ENCODE results near the gene LAMA2. TPM values are rescaled to one million over a fixed set of nuclear protein-coding genes. Genes with fewer than 3 reads are reported as not detected.

Gene LAMA2
- total and polyA plus RNA-seq, 2 of the 8 experiments (the other 6 are each of a cell fraction or from before 2014, with no cell fraction given), result 1.3 to 3.8 TPM

DNA sequence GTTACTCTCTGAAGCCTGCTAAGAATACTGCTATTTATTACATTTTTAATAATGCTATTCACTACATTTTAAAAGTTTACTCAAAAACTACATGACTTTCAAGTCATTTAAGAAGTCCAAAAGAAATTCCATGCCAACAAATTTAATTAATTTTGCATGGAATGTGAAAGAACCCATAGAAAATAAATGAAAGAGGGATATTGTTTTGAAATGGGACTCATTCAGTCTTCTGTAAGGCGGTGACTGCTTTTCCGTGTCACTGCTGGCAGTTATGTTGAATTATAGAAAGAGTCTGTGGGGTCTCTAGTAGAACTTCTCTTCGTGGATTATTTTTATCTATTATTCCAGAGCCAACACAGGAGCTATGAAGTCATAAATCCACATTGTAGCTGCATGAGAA is 211.2 kb downstream of the LAMA2 start:
- Histone ChIP-seq H3K18ac (ENCODE audit: extremely low read depth, low read length) (no peak overlapping the region), H3K27me3 (replicated peaks in 1 of 4; ENCODE audit: control insufficient read depth in 3 of 4, extremely low read depth in 1 of 4, insufficient read depth in 3 of 4, low read length in 3 of 4) (no peaks in the 10 kb centered on the region), H3K9ac (replicated peaks in 1 of 4; ENCODE audit: extremely low read depth in 1 of 4, low read depth in 3 of 4, low read length in 3 of 4) (no peak overlapping the region), H3K4me1 (replicated peaks in 1 of 4; ENCODE audit: control insufficient read depth in 3 of 4, insufficient read depth in 4 of 4, low read length in 3 of 4) (no peaks in the 10 kb centered on the region; a peak in 1 of 7 replicates), H3K14ac (ENCODE audit: insufficient read length) (no peak overlapping the region), H2AK5ac (ENCODE audit: low read depth, low read length) (no peak overlapping the region), H2BK120ac (replicated peaks; ENCODE audit: low read depth, low read length) (no peak overlapping the region), H3K27ac (ENCODE audit: low read depth, low read length) (no peak overlapping the region), H3K23ac (ENCODE audit: insufficient read length) (no peak overlapping the region), H2BK15ac (ENCODE audit: low read length) (no peak overlapping the region), H4K8ac (ENCODE audit: extremely low read depth, insufficient read depth, low read length) (no peak overlapping the region), H2BK20ac (ENCODE audit: low read length) (no peak overlapping the region), H2BK12ac (ENCODE audit: low read depth, low read length) (no peak overlapping the region), H4K5ac (ENCODE audit: insufficient read length, low read depth, low read length) (no peak overlapping the region), H2AFZ (ENCODE audit: low read length) (no peak overlapping the region), H3K9me3 (ENCODE audit: insufficient read depth in 2 of 2, low read depth in 1 of 2, low read length in 1 of 2) (0 out of 4 replicates have a peak, but pooled peaks cover 0 to 5% of the 10 kb centered on the region in 2 experiments), H3K4me2 (ENCODE audit: insufficient read depth in 1 of 2, low read depth in 2 of 2, low read length in 2 of 2) (no peak overlapping the region), H3K79me2 (ENCODE audit: control insufficient read depth in 1 of 2, insufficient read depth in 2 of 2, low read length in 2 of 2) (no peaks in the 10 kb centered on the region), H4K20me1 (replicated peaks in 1 of 2; ENCODE audit: control insufficient read depth in 1 of 2, insufficient read depth in 2 of 2, low read length in 2 of 2) (no peaks in the 10 kb centered on the region), H3K56ac (replicated peaks; ENCODE audit: insufficient read length, low read depth, low read length) (no peak overlapping the region), H2BK5ac (ENCODE audit: low read depth, low read length) (no peak overlapping the region), H3K4me3 (ENCODE audit: extremely low read depth in 1 of 4, insufficient read depth in 2 of 4, low read depth in 3 of 4, low read length in 4 of 4) (no peak overlapping the region), H4K91ac (replicated peaks; ENCODE audit: insufficient read length, low read length) (no peak overlapping the region), H3K79me1 (ENCODE audit: low read depth, low read length) (no peaks in the 10 kb centered on the region), H3K23me2 (ENCODE audit: low read depth, low read length) (no peaks in the 10 kb centered on the region), H3K36me3 (ENCODE audit: control insufficient read depth in 2 of 4, insufficient read depth in 4 of 4, low read length in 3 of 4) (no peaks in the 10 kb centered on the region), H3K4ac (replicated peaks; ENCODE audit: insufficient read length, low read depth, low read length) (no peak overlapping the region)
- TF ChIP-seq, protein P1, sequence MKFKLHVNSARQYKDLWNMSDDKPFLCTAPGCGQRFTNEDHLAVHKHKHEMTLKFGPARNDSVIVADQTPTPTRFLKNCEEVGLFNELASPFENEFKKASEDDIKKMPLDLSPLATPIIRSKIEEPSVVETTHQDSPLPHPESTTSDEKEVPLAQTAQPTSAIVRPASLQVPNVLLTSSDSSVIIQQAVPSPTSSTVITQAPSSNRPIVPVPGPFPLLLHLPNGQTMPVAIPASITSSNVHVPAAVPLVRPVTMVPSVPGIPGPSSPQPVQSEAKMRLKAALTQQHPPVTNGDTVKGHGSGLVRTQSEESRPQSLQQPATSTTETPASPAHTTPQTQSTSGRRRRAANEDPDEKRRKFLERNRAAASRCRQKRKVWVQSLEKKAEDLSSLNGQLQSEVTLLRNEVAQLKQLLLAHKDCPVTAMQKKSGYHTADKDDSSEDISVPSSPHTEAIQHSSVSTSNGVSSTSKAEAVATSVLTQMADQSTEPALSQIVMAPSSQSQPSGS (IDR thresholded peaks at IDR 0.05; ENCODE audit: low read length), result no peak
- TF ChIP-seq KDM4A (IDR thresholded peaks at IDR 0.05; ENCODE audit: low read depth, low read length, severe bottlenecking) (no peak), NANOG (IDR thresholded peaks at IDR 0.05; ENCODE audit: insufficient read depth, low read depth, low read length, poor library complexity, severe bottlenecking) (no peak), BACH1 (IDR thresholded peaks at IDR 0.05; ENCODE audit: low read length) (no peak), RAD21 (IDR thresholded peaks at IDR 0.05 in 1 of 2, conservative IDR thresholded peaks at IDR 0.05 in 1 of 2; ENCODE audit: low read depth in 2 of 2, low read length in 2 of 2) (no peak), RNF2 (IDR thresholded peaks at IDR 0.05; ENCODE audit: borderline replicate concordance, low read depth, low read length, missing control alignments, poor library complexity, severe bottlenecking) (no peak), SIRT6 (IDR thresholded peaks at IDR 0.05; ENCODE audit: low read length) (no peak)
- 95% methylated on average over 3 of the region's 3 CpGs; no CpG with 5 or more reads in 1 of the 2 experiments for WGBS, 2 experiments (ENCODE audit: extremely low coverage in 1 of 2, insufficient coverage in 1 of 2, insufficient read length in 1 of 2, insufficient replicate concordance in 2 of 2, low coverage in 1 of 2, low lambda C conversion rate in 2 of 2, missing lambda C conversion rate in 1 of 2)
- ChIA-PET POLR2A (ENCODE audit: partially characterized antibody) (no interaction called here), CTCF (ENCODE audit: partially characterized antibody) (interaction anchor here (0.5 to 1.2 kb wide), 2 partner anchors 10 to 76 kb away, joined by 3 read pairs; no protein-coding TSS in a partner anchor)
- FAIRE-seq, result no peak
- DNase-seq (ENCODE audit: low read depth in 1 of 2, low spot score in 2 of 2), result no peak
